Inflammatory macrophage (primary cell): ENCODE data around the gene PRKCZ.

Experiments
- DNase-seq, 2 donors: peaks; one replicate each; pipeline ENCODE4 v3.0.0-alpha.2; 2020 to 2022

The PRKCZ gene

DNA sequence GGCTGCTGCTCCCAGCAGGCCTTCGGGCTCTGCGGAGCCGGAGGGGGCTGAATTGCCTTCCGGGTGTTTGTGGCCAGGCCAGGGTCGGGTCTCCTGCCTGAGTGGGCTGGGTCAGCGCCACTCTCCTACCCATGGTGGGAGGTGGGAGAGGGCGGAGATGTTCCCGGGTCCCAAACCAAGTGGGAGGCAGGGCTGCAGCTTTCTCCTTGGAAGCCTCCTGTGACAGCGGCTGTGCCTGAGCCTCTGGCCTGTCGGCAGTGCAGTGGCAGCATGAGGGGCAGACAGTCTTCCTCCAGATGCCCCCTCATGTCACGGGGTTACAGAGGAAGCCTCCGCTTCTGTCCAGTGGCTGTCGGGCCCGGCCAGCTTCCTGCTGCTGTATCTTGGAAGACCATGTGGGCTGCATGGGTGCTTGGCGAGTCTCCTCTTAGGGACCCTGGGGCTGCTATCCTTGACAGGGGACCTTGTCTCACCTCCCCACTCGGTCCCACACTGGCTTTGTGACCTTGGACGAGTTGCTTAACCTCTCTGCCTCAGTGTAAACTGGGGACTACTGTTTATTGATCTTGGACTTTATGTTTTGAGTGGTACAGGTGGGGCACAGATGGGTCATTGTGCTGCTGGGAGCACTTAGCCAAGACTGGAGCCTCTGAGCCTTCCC, 182.2 kb downstream of the PRKCZ start:
- DNase-seq, result peak; percentile 41 to 64

- no peak for DNase-seq
Observed at GRCh38 chr1:2232916-2233438, 182.8 kb downstream of the PRKCZ start.

- no peak for DNase-seq
Observed at GRCh38 chr1:2233468-2233867, 183.3 kb downstream of the PRKCZ start.

DNA sequence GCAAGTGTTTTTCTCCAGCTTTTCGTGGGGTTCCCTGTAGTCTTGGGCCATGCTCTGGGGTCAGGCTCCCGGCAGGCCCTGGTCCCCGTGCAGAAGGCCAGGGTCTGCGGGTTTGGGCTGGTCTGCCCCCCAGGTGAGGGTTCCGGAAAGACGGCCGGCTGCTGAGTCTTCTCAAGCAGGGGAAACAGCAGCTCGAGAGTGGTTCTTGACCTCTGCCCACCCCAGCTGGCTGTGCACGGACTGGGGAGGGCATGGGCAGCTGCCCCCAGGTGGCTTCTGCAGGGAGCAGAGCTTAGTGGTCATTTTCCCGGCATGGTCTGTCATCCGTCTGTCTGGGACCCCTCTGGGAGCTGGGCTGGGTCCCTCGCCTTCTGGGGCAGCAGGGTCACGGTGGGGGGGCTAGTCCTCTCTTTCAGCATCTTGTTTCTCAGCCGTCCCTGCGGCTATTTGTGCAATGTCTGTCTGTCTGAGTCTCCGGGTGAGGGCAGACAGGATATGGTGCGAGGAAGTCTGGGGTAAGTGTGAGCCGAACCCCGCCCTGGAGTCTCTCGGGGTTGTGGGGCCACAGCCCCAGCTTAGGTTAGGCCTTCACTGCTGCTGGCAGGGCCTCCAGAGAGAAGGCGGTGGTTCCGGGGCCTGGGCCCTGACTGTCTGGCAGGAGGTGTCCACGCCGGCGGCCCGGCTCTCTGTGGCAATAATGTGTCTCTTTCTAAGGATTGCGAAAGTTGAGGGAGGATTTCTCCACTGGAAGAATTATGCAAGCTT, 184.0 kb downstream of the PRKCZ start:
- peak; percentile 96 to 99 for DNase-seq

GRCh38 chr1:2234762-2235113, 184.5 kb downstream of the PRKCZ start:
- no peak for DNase-seq
